ENCODE results near the gene RIT2.
"Not testable (repeated sequence)": the region's sequence is repeated elsewhere in the genome, so short reads cannot be mapped to it uniquely, and the experiment has no call there.

RIT2 gene

GRCh38 chr18:42745171-42745570 is 370.3 kb downstream of the RIT2 start:
- no peak for DNase-seq

GRCh38 chr18:42743373-42744138 is 371.9 kb downstream of the RIT2 start:
- DNase-seq: no peak

GRCh38 chr18:42742969-42743368 is 372.5 kb downstream of the RIT2 start:
- no peak for DNase-seq

DNA sequence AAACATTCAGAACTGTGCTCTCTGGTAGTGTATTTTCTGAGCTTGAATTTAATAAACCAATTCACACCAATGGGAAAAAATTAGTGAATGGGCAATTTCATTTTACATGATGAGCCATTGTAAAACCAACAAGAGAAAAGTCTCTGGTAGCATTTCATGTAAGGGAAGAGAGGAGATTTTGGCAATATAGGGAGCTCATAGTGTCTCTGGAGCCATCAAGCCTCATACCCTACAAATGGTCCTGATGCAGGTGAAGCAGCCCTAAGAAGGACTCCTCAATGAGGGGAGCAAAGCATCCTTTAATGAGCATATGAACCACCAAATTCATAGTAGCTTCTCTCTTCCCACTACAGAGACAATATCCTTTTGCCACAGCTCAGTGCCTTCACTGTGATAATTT is 373.0 kb downstream of the RIT2 start:
- DNase-seq: no peak

DNA sequence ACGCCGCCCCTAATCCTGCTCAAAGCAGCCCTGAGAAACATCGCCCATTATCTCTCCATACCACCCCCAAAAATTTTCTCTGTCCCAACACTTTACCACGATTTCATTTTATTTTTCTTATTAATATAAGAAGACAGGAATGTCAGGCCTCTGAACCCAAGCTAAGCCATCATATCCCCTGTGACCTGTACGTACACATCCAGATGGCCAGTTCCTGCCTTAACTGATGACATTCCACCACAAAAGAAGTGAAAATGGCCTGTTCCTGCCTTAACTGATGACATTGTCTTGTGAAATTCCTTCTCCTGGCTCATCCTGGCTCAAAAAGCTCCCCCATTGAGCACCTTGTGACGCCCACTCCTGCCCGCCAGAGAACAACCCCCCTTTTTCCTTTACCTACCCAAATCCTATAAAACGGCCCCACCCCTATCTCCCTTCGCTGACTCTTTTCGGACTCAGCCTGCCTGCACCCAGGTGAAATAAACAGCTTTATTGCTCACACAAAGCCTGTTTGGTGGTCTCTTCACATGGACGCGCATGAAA is 373.6 kb downstream of the RIT2 start:
- not testable (repeated sequence) for DNase-seq

DNA sequence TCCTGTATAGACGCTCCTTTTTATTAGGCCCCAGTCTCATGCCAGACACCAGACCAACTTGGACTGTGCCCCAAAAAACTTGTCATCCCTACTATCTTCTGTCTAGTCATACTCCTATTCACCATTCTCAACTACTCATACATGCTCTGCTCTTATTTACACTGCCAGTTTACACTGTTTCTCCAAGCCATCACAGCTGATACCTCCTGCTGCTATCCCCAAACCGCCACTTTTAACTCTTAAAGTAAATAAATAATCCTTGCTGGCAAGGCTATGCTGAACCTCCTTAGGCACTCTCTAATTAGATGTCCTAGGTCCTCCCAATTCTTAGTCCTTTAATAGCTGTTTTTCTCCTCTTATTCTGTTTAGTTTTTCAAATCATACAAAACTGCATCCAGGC is 374.2 kb downstream of the RIT2 start:
- DNase-seq: not testable (repeated sequence)

GRCh38 chr18:42736074-42736473 is 379.4 kb downstream of the RIT2 start:
- DNase-seq: no peak

- DNase-seq: no peak
Observed at GRCh38 chr18:42734520-42734919, 381.0 kb downstream of the RIT2 start.

DNA sequence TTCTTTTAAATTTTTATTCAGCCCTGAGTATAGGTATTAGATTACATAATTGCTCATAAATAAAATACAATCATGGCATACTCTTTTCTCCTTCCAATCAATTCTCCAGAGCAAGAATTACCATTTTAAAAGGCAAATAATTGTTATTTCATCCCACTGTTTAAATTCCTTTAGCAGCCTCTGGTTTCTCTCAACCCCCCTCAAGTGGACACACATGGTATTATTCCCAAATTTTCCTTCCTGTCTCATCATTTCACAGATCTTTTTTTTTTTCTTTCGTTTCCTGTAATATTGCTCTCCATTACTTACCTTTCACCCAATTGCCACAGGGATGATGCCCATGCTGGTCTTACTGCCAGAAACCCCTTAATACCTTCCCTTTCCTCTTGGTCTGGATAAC is 385.2 kb downstream of the RIT2 start:
- DNase-seq: no peak

- DNase-seq: no peak
Observed at GRCh38 chr18:42719221-42719620, 396.3 kb downstream of the RIT2 start.

GRCh38 chr18:42712065-42712464 is 403.4 kb downstream of the RIT2 start:
- DNase-seq: no peak

DNA sequence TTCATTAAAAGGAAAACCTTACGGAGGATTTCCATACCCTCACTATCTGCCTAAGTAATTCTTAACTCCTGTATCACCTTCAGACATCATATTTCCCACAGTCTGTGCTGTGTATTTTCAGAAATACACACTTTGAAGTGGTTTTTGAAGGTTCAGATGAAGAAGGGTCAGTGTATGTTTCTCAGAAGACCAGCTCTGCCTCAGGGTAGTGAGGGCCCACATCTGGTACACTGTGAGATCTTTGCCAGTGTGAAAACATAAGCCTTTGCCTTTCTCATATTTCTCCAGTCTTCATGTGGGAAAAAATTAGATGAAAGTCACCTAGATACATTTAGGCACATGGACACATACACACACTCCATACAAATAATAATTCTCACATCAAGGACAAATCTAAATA is 408.4 kb downstream of the RIT2 start:
- DNase-seq: no peak

DNA sequence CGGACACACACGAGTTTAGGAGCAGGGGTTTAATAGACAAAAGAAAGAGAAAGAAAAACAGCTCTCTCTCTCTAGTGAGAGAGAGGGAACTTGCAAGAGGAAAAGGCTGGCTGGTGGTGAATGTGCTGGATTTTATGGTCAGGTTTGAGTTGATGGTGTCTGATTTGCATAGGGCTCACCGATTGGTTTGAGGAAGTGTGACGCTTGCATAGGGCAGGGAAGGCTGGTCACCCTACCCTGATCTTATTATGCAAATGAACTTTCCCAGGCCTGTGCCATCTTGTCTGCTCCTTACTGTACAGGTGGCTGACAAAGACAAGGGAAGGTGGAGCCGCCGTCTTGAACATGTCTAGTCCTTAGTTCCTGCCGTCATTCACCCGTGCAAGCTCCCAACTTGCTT is 408.9 kb downstream of the RIT2 start:
- no peak for DNase-seq

DNA sequence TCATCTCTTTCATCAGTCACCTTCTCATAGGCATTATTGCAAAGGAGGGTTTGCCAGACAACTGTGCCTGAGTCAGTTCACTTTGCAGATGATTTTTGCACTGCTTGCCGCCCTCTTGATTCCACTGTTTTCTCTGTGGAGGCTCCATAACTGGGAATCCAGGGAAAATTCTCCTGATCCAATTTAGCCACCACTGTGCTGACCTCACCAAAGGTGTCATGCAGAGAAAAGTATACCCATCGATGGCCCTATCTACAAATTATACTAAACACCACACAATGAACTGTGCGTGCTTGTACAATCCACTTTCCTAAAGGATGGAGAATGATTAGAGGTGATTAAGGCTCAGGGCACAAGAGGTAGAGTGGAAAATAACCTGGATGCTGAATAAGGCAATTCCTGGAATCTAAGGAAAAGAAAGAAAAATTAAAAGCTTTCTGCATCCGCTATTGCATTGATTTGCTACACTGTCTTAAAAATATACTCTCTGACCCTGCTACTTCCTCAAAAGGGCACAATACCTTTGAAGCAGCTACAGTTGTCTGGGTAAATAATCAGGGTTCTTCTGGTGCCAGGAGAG is 409.4 kb downstream of the RIT2 start:
- DNase-seq: no peak
